Measurements from ENCODE around the gene FHOD3.

FHOD3 gene

DNA sequence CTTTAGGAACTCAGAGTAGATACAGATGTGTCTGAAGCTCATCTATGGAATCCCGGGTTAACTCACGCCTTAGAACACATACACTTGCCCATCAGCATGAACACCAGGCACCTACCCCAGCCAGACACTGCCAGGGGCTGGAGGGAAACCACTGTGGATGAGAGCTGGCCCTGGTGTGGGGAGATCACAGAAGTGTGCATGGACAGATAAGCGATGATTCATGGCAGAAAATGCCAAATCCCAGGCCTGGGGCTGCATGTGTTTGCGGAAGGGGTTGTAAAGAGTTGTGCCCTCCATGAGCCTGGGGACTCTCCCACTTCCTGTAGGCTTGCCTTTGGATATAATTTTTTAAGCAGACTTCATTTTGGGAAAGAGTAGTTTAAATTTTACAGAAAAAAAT, 193.4 kb downstream of the FHOD3 start:
- no peak for DNase-seq

GRCh38 chr18:36492604-36493329, 195.3 kb downstream of the FHOD3 start:
- no peak for DNase-seq

DNA sequence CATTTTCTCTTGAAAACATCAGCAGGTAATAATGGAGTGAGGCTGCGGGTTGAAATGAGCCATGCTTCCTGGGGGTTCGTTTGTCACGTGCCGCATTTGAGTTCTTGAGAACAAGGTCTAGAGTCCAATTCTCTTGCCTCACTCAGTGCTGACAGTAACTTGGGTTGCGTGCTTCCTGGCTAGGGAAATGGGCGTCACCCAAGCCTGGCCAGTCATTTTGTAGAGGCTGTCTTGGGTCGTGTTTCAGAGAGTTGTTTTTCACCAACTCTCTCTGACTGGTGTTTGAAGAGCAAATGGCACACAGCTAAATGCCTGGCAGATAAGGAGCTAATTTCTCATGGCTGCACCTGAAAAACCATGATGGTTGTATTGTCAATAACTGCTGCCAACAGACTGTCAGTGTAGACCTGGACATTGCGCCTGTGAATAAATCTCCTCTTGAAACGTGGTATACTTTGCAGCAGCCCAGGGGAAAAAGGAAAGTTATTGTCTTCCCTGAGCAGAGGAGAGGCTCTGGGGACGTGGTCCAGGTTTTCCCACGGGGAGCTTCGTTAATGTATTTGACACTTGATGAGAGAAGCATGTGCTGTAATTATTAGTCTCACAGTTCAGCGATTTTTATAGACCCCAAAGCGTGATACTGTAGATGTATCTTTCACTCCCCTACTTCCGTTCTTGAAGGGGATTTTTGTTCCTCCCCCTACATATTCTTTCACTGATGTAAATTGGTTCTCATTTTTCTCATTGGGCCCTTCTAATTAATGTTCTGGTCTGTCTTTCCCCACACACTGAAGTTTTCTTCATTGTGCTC, 196.0 kb downstream of the FHOD3 start:
- no peak for DNase-seq

- DNase-seq = no peak
Observed at GRCh38 chr18:36494160-36494437, 196.6 kb downstream of the FHOD3 start.

GRCh38 chr18:36496022-36496421, 198.5 kb downstream of the FHOD3 start:
- no peak for DNase-seq

DNA sequence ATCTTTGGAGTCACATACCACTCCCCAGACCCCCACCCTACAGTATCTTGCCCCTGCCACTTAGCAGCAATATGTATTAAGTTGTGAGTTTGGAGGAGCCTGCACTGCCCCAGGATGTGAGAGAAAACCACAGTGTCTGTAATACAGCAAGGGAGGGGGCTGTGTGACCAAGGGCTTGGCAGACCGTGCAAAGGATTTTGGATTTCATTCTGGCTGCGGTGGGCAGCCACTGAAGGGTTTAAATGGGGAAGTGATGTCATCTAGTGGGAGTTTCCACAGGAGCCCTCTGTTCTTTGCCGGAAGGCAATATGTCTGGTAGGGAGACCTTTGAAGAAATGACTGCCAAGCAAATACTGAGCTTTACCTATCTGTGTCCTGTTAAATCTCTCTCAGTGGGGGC, 202.4 kb downstream of the FHOD3 start:
- DNase-seq = no peak

- DNase-seq = no peak
Observed at GRCh38 chr18:36501100-36501499, 203.6 kb downstream of the FHOD3 start.

DNA sequence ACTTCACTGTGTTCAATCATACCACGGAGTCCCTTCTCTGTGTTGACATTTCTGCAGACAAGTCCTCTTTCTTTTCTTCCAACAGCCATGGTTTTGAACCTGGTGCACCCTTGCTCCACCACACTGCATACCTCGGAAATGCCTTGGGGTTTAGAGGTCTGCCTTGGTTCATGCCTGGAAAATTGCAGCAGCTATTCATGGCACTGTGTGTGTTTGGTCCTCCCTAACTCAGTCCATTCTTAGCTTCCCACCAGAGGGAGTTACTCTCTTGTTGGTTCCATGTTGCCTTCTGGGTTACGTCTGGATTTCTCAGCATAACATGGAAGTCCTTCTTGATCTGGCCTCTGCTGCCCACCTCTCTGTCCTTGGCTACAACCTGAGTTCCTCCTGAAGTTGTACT, 206.0 kb downstream of the FHOD3 start:
- DNase-seq = no peak

DNA sequence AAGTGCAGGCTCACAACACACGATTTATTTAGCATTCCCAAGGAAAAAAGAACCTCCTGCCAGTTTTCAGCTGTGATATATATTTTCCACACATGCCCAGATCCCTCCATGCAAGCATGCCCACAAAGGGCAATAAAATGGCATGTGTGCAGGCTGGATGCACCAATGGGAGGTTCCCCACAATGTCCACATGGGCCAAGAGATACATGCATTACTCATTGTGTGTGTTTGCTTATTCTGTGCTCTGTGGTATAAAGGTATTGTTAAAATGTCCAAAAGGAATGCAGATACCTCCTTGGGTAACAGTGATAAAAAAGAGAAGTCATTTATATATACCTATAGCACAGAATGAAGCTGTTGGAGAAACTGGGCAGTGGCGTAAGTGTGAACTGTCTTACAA, 207.4 kb downstream of the FHOD3 start:
- DNase-seq = no peak

GRCh38 chr18:36505665-36506064, 208.2 kb downstream of the FHOD3 start:
- DNase-seq = no peak

DNA sequence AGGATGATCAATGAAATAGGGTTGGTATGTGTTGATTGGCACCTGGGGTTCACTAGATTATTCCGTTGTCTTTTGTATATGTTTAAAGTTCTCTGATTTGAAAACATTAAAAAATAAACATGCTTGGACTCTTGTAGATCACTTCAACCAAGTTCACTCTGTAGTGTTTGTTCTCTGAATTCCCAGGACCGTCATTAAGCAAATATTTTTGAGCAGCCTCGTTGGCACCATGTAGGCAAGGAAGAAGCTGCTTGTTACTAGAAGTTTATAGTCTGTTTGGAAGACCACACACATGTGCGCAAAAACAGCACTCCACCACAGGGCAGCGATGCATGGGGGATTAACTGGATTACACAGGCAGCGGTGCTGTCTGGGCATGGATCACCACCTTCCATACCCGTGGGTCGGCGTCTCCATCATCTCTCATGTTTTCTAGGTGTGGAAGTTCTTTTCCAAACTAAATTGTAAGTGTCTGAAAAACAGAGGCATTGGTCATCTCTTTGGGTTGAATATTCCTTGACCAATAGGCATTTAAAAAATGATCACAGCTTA, 212.2 kb downstream of the FHOD3 start:
- DNase-seq = no peak

DNA sequence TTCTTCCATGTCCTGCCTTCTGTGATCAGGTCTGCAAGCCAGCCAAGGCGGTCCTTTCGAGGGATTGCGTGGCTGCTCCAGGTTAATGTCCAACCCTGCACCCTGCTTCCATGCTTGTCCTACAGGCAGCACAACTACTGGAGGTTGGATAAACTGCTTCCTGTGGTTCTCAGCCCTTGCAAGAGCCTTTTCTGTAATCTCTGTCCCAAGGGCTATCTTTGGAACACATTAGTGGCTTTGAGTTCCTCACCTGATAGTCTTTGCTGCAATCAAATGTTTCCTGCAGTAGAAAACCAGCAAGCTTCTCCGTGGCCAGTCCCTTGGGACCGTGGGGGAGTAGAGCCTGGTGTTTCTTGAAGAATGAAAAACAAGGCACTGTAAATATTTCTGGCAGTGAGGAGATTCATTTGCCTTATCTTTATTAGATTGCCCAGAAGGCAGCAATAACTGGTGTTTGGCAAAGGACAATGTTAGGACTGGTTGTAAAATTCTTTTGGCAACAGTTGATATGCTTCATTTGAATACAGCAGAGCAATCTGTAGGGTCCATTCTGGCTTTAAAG, 214.4 kb downstream of the FHOD3 start:
- DNase-seq = no peak

DNA sequence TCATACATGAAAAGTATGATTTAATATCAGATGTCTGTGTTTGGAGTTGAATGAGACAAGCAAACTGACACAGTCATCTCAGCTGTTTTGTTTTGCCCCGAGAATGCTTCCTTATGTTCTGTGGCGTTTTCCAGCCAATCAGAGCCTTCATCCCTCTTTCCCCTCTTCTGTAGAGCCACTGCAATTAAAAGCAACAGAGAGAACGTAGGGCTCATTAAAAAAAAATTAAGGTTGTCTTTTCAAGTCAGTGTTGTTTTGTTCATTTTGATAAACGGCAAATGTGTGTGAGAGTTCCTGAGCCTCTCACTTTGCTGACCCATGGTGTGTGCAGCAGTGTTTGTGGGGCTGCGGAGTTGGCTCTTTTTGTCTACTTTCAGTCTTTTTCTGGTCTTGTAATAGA, 216.0 kb downstream of the FHOD3 start:
- DNase-seq = no peak

- DNase-seq = no peak
Observed at GRCh38 chr18:36514778-36515177, 217.3 kb downstream of the FHOD3 start.

GRCh38 chr18:36516258-36516657, 218.7 kb downstream of the FHOD3 start:
- DNase-seq = no peak

- no peak for DNase-seq
Observed at GRCh38 chr18:36516726-36517125, 219.2 kb downstream of the FHOD3 start.

DNA sequence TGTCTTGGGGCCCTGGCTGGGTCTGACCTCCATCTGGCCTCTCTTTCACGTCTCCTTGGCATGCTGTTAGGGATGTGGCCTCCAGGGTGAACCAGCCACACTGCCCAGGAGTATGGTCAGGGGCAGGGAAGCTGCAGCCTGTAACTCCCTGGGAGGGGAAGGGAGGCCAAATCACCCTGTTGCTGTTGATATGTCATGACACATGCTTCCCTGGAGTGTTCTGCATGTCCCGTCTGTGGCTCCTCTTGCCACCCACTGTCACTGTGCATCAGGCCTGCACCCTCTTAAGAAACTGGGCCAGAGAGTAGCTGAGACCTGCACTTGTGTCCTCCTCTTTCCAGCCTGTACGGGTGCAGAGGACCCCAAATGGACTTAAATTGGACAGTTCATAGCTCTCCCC, 221.3 kb downstream of the FHOD3 start:
- DNase-seq = no peak

- no peak for DNase-seq
Observed at GRCh38 chr18:36519358-36519757, 221.8 kb downstream of the FHOD3 start.

GRCh38 chr18:36522509-36522908, 225.0 kb downstream of the FHOD3 start:
- no peak for DNase-seq

DNA sequence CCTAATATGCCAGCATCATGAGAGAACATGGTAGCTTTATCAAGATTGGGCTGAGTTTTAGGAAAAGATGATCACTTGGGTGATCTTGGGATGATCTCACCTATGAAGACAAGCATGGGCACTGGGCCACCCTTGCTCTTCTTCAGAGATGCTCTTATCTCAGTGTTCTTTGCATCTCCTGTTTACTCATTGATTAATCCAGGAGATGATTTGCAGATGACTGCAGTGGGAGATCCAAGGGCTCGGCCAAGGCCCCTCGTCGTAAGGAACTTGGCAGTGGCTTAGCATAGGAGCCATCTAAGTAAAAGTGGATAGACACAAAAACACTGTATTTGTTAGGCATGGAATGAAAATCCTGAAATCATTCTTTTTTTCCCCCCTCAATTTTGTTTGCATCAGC, 228.4 kb downstream of the FHOD3 start:
- DNase-seq = no peak

GRCh38 chr18:36526611-36527010, 229.1 kb downstream of the FHOD3 start:
- DNase-seq = no peak

GRCh38 chr18:36527051-36527450, 229.5 kb downstream of the FHOD3 start:
- no peak for DNase-seq

GRCh38 chr18:36527740-36528455, 230.4 kb downstream of the FHOD3 start:
- DNase-seq = no peak
